GM13977 (cell line): Measurements from ENCODE around the gene ASB9.

Experiments used
- DNase-seq: peaks from one replicate; pipeline ENCODE4 v3.0.0; 2012; ENCODE audit warnings: low spot score
- in situ Hi-C: fragments of 300-500 bp; cut with MboI; formaldehyde crosslinking; loops from one replicate; pipeline ENCODE4 v1.12.0; 2022; ENCODE audit warnings: low sequenced_read_pairs, low pct_unique_long_range_greater_than_20kb, mixed read lengths, inconsistent platforms; ENCODE audit not compliant: unreplicated experiment
- TF ChIP-seq, protein P1 (sequence below): IDR thresholded peaks from 2 replicates; pipeline ENCODE4 v1.5.1; 2012; ENCODE audit warnings: mild to moderate bottlenecking, control low read depth; ENCODE audit not compliant: insufficient read depth; ENCODE audit errors: extremely low read depth, missing control alignments

ASB9 gene

DNA sequence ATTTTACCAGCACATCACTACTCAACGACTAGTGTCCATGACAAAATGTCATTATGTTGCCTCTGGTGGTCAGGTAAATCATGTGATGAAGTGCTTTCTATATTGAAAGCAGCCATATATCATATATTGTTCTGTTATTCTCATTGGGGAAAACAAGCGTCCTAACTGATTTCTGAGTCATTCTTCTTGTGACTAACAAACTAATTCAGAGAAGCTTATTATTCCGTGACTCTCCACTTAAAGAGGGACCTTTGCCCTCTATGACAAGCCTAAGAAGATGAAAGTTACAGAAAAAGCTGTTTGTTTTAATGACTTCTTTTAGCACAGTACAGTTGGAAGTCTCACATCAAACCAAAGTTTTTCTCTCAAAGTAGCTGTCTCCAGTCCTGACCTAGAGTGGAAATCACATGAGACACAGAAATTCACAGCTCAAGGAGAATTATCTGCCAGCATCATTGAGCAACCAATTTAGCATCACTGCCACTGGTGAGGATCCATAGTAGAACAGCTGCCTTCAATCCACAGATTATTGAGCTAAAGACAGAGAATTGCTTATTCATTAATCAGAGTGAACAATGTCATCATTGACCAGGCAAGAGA lies 36.4 kb downstream of the ASB9 start:
- DNase-seq, result no peak
- in situ Hi-C loops, result no loop called here
- TF ChIP-seq, protein P1, sequence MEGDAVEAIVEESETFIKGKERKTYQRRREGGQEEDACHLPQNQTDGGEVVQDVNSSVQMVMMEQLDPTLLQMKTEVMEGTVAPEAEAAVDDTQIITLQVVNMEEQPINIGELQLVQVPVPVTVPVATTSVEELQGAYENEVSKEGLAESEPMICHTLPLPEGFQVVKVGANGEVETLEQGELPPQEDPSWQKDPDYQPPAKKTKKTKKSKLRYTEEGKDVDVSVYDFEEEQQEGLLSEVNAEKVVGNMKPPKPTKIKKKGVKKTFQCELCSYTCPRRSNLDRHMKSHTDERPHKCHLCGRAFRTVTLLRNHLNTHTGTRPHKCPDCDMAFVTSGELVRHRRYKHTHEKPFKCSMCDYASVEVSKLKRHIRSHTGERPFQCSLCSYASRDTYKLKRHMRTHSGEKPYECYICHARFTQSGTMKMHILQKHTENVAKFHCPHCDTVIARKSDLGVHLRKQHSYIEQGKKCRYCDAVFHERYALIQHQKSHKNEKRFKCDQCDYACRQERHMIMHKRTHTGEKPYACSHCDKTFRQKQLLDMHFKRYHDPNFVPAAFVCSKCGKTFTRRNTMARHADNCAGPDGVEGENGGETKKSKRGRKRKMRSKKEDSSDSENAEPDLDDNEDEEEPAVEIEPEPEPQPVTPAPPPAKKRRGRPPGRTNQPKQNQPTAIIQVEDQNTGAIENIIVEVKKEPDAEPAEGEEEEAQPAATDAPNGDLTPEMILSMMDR, result no peak

DNA sequence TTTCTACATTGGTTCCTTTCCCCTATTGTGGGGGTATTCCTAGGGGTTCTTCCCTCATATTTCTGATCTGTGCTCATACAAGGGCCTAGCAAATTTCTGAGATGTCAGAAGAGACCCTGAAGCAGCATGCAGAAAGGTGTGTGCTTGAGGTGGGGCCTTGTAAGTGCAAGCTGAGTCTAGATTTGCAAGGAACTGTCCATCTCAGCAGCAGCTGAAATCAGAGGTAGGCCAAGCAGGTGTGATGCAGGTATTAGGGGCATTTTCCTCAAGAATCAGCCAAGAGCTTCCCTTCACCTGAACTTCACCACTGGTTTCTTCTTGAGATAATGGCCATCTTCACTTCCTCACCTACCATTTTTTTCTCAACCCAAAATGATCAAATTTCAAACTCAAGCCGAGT lies 45.1 kb downstream of the ASB9 start:
- in situ Hi-C loops, result no loop called here
- TF ChIP-seq, protein P1, result no peak

DNA sequence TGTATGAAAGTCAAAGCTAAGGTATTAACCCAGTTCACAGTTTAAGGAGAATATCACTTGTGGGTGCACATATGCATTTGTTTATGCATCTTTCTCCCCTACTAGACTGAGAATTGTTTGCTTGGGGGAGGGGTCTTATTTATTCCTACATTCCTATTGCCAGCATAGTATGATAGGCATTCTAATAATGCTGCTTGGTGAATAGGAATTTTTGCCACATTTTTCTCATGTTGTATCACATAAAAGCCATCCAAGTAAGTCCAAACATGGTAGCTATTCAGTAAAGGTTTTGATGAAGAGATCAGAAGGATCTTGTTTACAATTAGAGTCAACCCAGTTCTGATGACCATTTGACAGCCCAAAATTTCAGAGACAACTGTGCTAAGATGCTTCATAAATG lies 48.6 kb downstream of the ASB9 start:
- no peak for DNase-seq
- TF ChIP-seq, protein P1, result no peak
- in situ Hi-C loops, result no loop called here

More for the DNA sequence above, 45.1 kb downstream of the ASB9 start:
- no peak for DNase-seq

DNA sequence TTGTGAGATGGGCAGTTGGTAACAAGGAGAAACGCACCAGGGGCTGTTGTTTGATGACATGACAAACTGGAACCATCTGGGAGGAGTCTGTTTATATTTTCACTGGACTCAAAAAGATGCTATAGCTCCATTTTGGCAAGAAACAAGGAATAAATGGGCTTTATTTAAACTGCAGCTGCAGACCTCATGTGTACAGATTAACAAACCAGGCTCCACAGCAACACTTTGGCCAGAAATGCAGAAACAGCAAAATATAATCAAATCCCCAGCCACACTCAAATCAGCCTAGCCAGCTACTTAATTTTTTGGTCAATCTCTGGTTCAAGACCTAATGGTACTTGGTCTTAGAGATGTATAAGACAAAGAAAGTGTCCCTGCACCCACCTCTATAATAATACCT lies 52.7 kb downstream of the ASB9 start:
- in situ Hi-C loops, result no loop called here
- TF ChIP-seq, protein P1, result no peak
- no peak for DNase-seq

DNA sequence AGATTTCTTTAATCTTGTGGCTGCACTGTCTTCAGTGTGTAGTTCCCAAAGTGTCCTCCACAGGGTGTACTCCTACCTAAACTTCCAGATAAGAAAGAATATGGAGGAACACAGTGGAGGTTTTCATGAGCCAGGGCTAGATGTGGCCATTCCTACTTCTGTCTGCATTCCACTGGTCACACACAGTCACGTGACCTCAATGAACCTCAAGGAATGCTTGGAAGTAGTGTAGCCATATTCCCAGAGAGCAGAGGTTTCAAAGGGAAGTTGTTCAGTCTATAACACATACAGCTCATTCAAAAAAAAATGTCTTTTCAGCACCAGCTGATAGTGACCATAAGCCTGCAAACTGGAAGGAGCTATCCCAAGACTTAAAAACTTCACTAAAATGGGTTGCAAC lies 53.6 kb downstream of the ASB9 start:
- in situ Hi-C loops, result no loop called here
- TF ChIP-seq, protein P1, result no peak
- DNase-seq, result no peak

DNA sequence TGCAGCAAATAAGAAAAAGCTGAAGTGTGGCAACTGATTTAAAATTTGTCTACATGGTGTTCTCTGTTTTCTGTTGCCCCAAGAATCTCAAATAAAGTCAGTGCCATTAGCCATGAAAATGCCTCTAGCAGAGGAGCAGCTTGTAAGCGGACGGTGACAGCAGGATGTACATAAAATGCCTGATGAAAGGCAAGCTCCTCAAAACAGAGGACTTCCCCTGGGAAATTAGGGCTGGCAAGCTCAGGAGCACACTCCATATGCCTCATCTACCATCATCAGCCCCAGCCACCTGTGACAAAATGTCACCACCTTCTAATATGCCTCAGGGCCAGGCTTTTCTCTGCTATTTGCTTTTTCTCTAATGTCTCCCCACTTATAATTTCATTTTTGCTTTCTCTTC lies 54.5 kb downstream of the ASB9 start:
- TF ChIP-seq, protein P1, result no peak
- in situ Hi-C loops, result no loop called here
- no peak for DNase-seq
